ENCODE results near the gene NTNG2.
A peak's percentile ranks its signal among the peaks of the same experiment; 100 is the strongest.

NTNG2 gene

GRCh38 chr9:132136151-132136780, 25.6 kb upstream of the NTNG2 start:
- FAIRE-seq: no peak
- no peak for TF ChIP-seq POLR2A (IDR thresholded peaks at IDR 0.05; ENCODE audit: low read depth, low read length)
- DNase-seq (ENCODE audit: insufficient read length, low spot score): no peak

- FAIRE-seq (no peak), DNase-seq (ENCODE audit: insufficient read length, low spot score) (peak; percentile 75)
- TF ChIP-seq POLR2A (IDR thresholded peaks at IDR 0.05; ENCODE audit: low read depth, low read length): no peak
Observed at GRCh38 chr9:132141344-132141947, 20.4 kb upstream of the NTNG2 start.

GRCh38 chr9:132141948-132142594, 19.8 kb upstream of the NTNG2 start:
- no peak for TF ChIP-seq POLR2A (IDR thresholded peaks at IDR 0.05; ENCODE audit: low read depth, low read length)
- peak; percentile 55 for DNase-seq (ENCODE audit: insufficient read length, low spot score)
- no peak for FAIRE-seq

- no peak for TF ChIP-seq POLR2A (IDR thresholded peaks at IDR 0.05; ENCODE audit: low read depth, low read length)
- FAIRE-seq (no peak), DNase-seq (ENCODE audit: insufficient read length, low spot score) (no peak)
Observed at GRCh38 chr9:132142924-132143323, 18.9 kb upstream of the NTNG2 start.

- DNase-seq (ENCODE audit: insufficient read length, low spot score) (no peak), FAIRE-seq (no peak)
- no peak for TF ChIP-seq POLR2A (IDR thresholded peaks at IDR 0.05; ENCODE audit: low read depth, low read length)
Observed at GRCh38 chr9:132143359-132143758, 18.5 kb upstream of the NTNG2 start.

GRCh38 chr9:132144708-132145365, 17.0 kb upstream of the NTNG2 start:
- FAIRE-seq (peak; percentile 94), DNase-seq (ENCODE audit: insufficient read length, low spot score) (peak; percentile 59)
- no peak for TF ChIP-seq POLR2A (IDR thresholded peaks at IDR 0.05; ENCODE audit: low read depth, low read length)

- TF ChIP-seq POLR2A (IDR thresholded peaks at IDR 0.05; ENCODE audit: low read depth, low read length): no peak
- FAIRE-seq: no peak
- no peak for DNase-seq (ENCODE audit: insufficient read length, low spot score)
Observed at GRCh38 chr9:132146039-132146438, 15.8 kb upstream of the NTNG2 start.

- no peak for DNase-seq (ENCODE audit: insufficient read length, low spot score)
- no peak for FAIRE-seq
- TF ChIP-seq POLR2A (IDR thresholded peaks at IDR 0.05; ENCODE audit: low read depth, low read length): no peak
Observed at GRCh38 chr9:132146575-132146974, 15.3 kb upstream of the NTNG2 start.

- no peak for TF ChIP-seq POLR2A (IDR thresholded peaks at IDR 0.05; ENCODE audit: low read depth, low read length)
- FAIRE-seq: no peak
- no peak for DNase-seq (ENCODE audit: insufficient read length, low spot score)
Observed at GRCh38 chr9:132147331-132147730, 14.5 kb upstream of the NTNG2 start.

- DNase-seq (ENCODE audit: insufficient read length, low spot score) (no peak), FAIRE-seq (no peak)
- TF ChIP-seq POLR2A (IDR thresholded peaks at IDR 0.05; ENCODE audit: low read depth, low read length): no peak
Observed at GRCh38 chr9:132147839-132148238, 14.0 kb upstream of the NTNG2 start.

GRCh38 chr9:132150256-132150655, 11.6 kb upstream of the NTNG2 start:
- FAIRE-seq (no peak), DNase-seq (ENCODE audit: insufficient read length, low spot score) (no peak)
- TF ChIP-seq POLR2A (IDR thresholded peaks at IDR 0.05; ENCODE audit: low read depth, low read length): no peak

- FAIRE-seq: no peak
- no peak for DNase-seq (ENCODE audit: insufficient read length, low spot score)
- TF ChIP-seq POLR2A (IDR thresholded peaks at IDR 0.05; ENCODE audit: low read depth, low read length): no peak
Observed at GRCh38 chr9:132151118-132151517, 10.7 kb upstream of the NTNG2 start.

GRCh38 chr9:132152231-132152630, 9.6 kb upstream of the NTNG2 start:
- DNase-seq (ENCODE audit: insufficient read length, low spot score) (no peak), FAIRE-seq (no peak)
- TF ChIP-seq POLR2A (IDR thresholded peaks at IDR 0.05; ENCODE audit: low read depth, low read length): no peak

- no peak for TF ChIP-seq POLR2A (IDR thresholded peaks at IDR 0.05; ENCODE audit: low read depth, low read length)
- no peak for DNase-seq (ENCODE audit: insufficient read length, low spot score)
- FAIRE-seq: no peak
Observed at GRCh38 chr9:132154863-132155567, 6.8 kb upstream of the NTNG2 start.
